Myocyte (in vitro differentiated cells): Measurements from ENCODE around the gene DNAJC22. TPM values are rescaled to one million over a fixed set of nuclear protein-coding genes. Genes with fewer than 3 reads are reported as not detected.
"Not testable (repeated sequence)": the region's sequence is repeated elsewhere in the genome, so short reads cannot be mapped to it uniquely, and the experiment has no call there.

ENCODE experiments used
- DNase-seq: peaks from one replicate; pipeline ENCODE4 v3.0.0-alpha.2; 2012; ENCODE audit warnings: low read depth
- total RNA-seq: library from RNA; depleted of rRNA; stranded (reverse); fragments of >200 nt; gene quantifications from 2 replicates; pipeline ENCODE4 v1.2.3, GENCODE V29; 2014

Gene DNAJC22
- total RNA-seq, 1 donor from 2014 or later = 1.0 TPM

GRCh38 chr12:49367381-49368239 lies 20.9 kb downstream of the DNAJC22 start, which contains the start of gene SPATS2:
TSS of gene SPATS2 (plus strand) at chr12:49367462. CDS start at chr12:49461013, 93,551 bp downstream.
- DNase-seq = no peak

- no peak for DNase-seq
These were observed 21.5 kb downstream of the DNAJC22 start for GRCh38 chr12:49368240-49368600.

DNA sequence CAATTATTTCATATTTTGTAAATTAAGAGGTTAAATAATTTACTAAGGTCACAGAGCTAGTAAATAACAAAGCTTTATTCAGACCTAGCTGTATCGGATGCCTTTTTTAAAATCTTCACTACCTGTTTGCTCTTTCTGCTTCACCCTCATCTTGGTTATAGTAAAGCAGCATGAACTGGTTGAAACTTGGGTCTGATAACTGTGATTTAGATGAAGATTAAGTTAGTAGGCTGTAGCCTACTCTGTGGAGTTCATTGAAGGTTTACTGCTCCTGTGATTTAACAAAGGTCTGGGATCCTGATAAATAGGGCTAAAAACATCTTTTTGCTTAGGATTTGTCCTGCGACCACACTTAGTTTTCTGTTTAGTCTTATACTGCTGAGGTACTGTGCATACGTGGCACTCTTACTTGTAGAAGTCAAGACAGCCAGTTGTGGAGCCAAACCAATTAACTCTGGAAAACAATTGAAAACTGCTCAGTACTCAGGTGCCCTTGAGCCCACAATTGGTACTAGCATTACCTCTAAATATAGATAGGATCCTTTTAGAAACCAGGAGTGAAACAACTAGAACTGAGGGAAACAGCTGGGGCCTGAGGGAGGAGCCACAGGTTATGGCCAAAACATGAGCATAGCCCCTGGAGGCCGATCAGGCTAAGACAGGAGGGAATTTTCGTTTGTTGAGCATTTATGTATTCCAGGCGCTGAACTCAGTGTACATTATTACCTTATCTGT lies 22.9 kb downstream of the DNAJC22 start:
- peak; percentile 77 for DNase-seq

- DNase-seq = no peak
These were observed 23.9 kb downstream of the DNAJC22 start for GRCh38 chr12:49370539-49370938.

- DNase-seq = no peak
These were observed 28.7 kb downstream of the DNAJC22 start for GRCh38 chr12:49375406-49375805.

- DNase-seq = no peak
These were observed 30.7 kb downstream of the DNAJC22 start for GRCh38 chr12:49377386-49377785.

DNA sequence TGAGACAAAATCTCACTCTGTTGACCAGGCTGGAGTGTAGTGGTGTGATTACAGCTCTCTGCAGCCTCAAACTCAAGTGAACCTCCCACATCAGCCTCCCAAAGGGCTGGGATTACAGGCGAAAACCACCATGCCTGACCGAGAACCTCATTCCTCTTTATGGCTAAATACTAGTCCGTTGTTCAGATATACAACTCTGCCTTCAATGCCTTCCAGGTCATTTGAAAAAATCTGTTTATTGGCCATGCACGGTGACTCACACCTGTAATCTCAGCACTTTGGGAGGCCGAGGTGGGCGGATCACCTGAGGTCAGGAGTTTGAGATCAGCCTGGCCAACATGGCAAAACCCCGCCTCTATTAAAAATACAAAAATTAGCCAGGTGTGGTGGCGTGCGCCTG lies 33.5 kb downstream of the DNAJC22 start:
- DNase-seq = not testable (repeated sequence)

- DNase-seq = no peak
These were observed 42.1 kb downstream of the DNAJC22 start for GRCh38 chr12:49388682-49389386.

- no peak for DNase-seq
These were observed 42.7 kb downstream of the DNAJC22 start for GRCh38 chr12:49389387-49389703.

- no peak for DNase-seq
These were observed 50.3 kb downstream of the DNAJC22 start for GRCh38 chr12:49397000-49397399.

DNA sequence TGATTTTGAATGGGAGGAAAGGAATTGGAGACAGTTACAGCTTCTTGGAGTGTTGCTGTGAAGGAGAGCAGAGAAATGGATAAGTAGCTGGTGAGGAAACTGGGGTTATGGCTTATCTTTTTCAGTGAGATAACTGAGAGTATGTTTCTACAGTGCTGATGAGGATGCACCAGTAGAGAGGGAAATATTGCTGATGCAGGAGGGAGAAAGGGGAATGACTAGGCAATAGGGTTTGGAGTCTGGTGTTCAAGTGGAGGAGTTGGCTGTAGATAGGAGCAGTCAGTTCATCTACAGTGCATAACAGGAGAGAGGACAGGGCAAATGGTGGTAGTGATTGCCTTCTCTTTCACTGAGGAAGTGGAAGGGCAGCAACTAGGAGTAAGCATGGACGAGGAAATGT lies 53.6 kb downstream of the DNAJC22 start:
- DNase-seq = no peak

Other genes with a start within 250 kb of the DNAJC22 start
- gene LMBR1L, start 236.0 kb upstream of the DNAJC22 start, total RNA-seq = 27.0 and 27.5 TPM in 2 replicates
- 1,860 and 2,094 TPM in 2 replicates for gene TUBA1B, start 215.5 kb upstream of the DNAJC22 start, total RNA-seq
- 2,694 and 2,699 TPM in 2 replicates for gene TUBA1A, start 157.8 kb upstream of the DNAJC22 start, total RNA-seq
- gene TUBA1C, start 81.8 kb upstream of the DNAJC22 start, total RNA-seq = 547 and 595 TPM in 2 replicates
- 0.05 TPM in 1 of 2 replicates, not detected in the other for gene PRPH, start 51.7 kb upstream of the DNAJC22 start, total RNA-seq
- 1.1 TPM in 1 of 2 replicates, not detected in the other for gene TROAP, start 23.6 kb upstream of the DNAJC22 start, total RNA-seq
- 37.7 and 119 TPM in 2 replicates for gene C1QL4, start 9.7 kb upstream of the DNAJC22 start, total RNA-seq
- gene SPATS2, start 20.6 kb downstream of the DNAJC22 start, total RNA-seq = 41.9 and 43.0 TPM in 2 replicates
- gene KCNH3, start 192.1 kb downstream of the DNAJC22 start, total RNA-seq = 8.9 and 11.9 TPM in 2 replicates
- 72.1 and 98.1 TPM in 2 replicates for gene MCRS1, start 221.3 kb downstream of the DNAJC22 start, total RNA-seq